HepG2 (cell line): ENCODE results near the gene TTC22. TPM values are rescaled to one million over a fixed set of nuclear protein-coding genes. Genes with fewer than 3 reads are reported as not detected.

Experiments used
- ATAC-seq: fragments of 200-7000 bp; cut with Tn5 transposase; 3 replicates; pipeline ENCODE4 v1.9.1; 2020; ENCODE audit warnings: mild to moderate bottlenecking, moderate library complexity
- BruUV-seq: library from RNA; stranded (reverse); fragments of 400-500 nt; replicated peaks from 2 replicates; lab custom pipeline; 2021; lab: Mats Ljungman, UMichigan
- CTCF ChIA-PET: fragments of 300-600 bp; formaldehyde crosslinking; extraction: SDS; loops from one replicate; lab custom pipeline; 2021; ENCODE audit warnings: low total read pairs, inconsistent platforms, low intra/inter-chr PET ratio; lab: Yijun Ruan, JAX
- POLR2A ChIA-PET: fragments of 350-600 bp; sonication (Branson Sonifier 250); formaldehyde crosslinking; loops from one replicate; lab custom pipeline; 2020; ENCODE audit warnings: antibody characterized with exemption, inconsistent platforms; lab: Yijun Ruan, JAX
- DNase-seq: peaks from one replicate; pipeline ENCODE4 v3.0.0-alpha.2; 2015; ENCODE audit warnings: low spot score
- FAIRE-seq: peaks from 3 replicates; lab custom pipeline; 2011; peaks lifted over from hg19 to GRCh38; lab: Jason Lieb, UNC
- H2AFZ ChIP-seq: one replicate; pipeline ENCODE4 v1.6.1; 2011; ENCODE audit warnings: low read length, inconsistent platforms
- H3K27ac ChIP-seq: fragments of 300-600 bp; 3 replicates; pipeline ENCODE4 v1.8.0; 2011; ENCODE audit warnings: mixed run types, mild to moderate bottlenecking, mixed read lengths, low read length, inconsistent platforms; ENCODE audit not compliant: insufficient read depth; ENCODE audit errors: extremely low read length
- H3K27me3 ChIP-seq, 2 experiments: fragments of 200-600 bp in 1 of 2; 2 replicates in 1 of 2; 3 replicates in 1 of 2; pipeline versions ENCODE4 v1.6.0 to v1.8.0; 2011; ENCODE audit warnings: low read length in 2 of 2, mild to moderate bottlenecking in 2 of 2, moderate library complexity in 2 of 2, inconsistent platforms in 1 of 2; ENCODE audit not compliant: insufficient read depth in 2 of 2, control insufficient read depth in 1 of 2
- H3K36me3 ChIP-seq, 2 experiments: fragments of 200-600 bp in 1 of 2; replicated peaks in 1 of 2; 2 replicates in 1 of 2; 3 replicates in 1 of 2; pipeline versions ENCODE4 v1.5.1 to v1.8.0; 2011; ENCODE audit warnings: low read length in 2 of 2, inconsistent platforms in 1 of 2; ENCODE audit not compliant: insufficient read depth in 2 of 2, control insufficient read depth in 1 of 2
- H3K4me1 ChIP-seq: 2 replicates; pipeline ENCODE4 v1.5.1; 2012; ENCODE audit warnings: low read length, inconsistent platforms; ENCODE audit not compliant: insufficient read depth
- H3K4me2 ChIP-seq: 2 replicates; pipeline ENCODE4 v1.6.0; 2011; ENCODE audit warnings: low read depth, low read length, inconsistent platforms
- H3K4me3 ChIP-seq, 3 experiments: fragments of 200-600 bp in 1 of 3; sonication (generic), shearing (Covaris generic) in 1 of 3; replicated peaks in 1 of 3; 2 replicates each; pipeline ENCODE4 v1.5.1; 2011 to 2016; ENCODE audit warnings: low read length in 3 of 3, inconsistent platforms in 2 of 3, low read depth in 2 of 3, mild to moderate bottlenecking in 2 of 3, control low read depth in 1 of 3, mixed read lengths in 1 of 3; ENCODE audit not compliant: insufficient read depth in 1 of 3
- H3K79me2 ChIP-seq: one replicate; pipeline ENCODE4 v1.6.1; 2011; ENCODE audit warnings: low read length, inconsistent platforms; ENCODE audit not compliant: insufficient read depth
- H3K9ac ChIP-seq: 2 replicates; pipeline ENCODE4 v1.6.0; 2011; ENCODE audit warnings: mild to moderate bottlenecking, low read depth, low read length, inconsistent platforms; ENCODE audit not compliant: insufficient read depth
- H3K9me3 ChIP-seq: 2 replicates; pipeline ENCODE4 v1.5.1; 2012; ENCODE audit warnings: mild to moderate bottlenecking, low read length
- H4K20me1 ChIP-seq: 2 replicates; pipeline ENCODE4 v1.6.0; 2011; ENCODE audit warnings: inconsistent platforms, mild to moderate bottlenecking, low read length, moderate library complexity; ENCODE audit not compliant: insufficient read depth
- GABPB1 ChIP-seq: IDR thresholded peaks from 2 replicates; pipeline ENCODE4 v1.6.1; 2016; ENCODE audit warnings: mild to moderate bottlenecking, missing genetic modification reagents, moderate library complexity, missing compliant biosample characterization
- MLLT10 ChIP-seq: sonication (generic); formaldehyde crosslinking; IDR thresholded peaks from 2 replicates; pipeline ENCODE4 v1.4.0; 2020; ENCODE audit warnings: missing genetic modification reagents
- MYC ChIP-seq: sonication (generic); formaldehyde crosslinking; IDR thresholded peaks from 2 replicates; pipeline ENCODE4 v1.9.0; 2021; ENCODE audit warnings: missing genetic modification reagents, borderline replicate concordance
- POLR2G ChIP-seq: fragments of 200-400 bp; formaldehyde crosslinking; IDR thresholded peaks from 2 replicates; pipeline ENCODE4 v1.6.1; 2018; ENCODE audit warnings: mild to moderate bottlenecking, low read depth, low read length, moderate library complexity
- RBFOX2 ChIP-seq: fragments of 200-400 bp; formaldehyde crosslinking; IDR thresholded peaks from 2 replicates; pipeline ENCODE4 v1.6.1; 2017; ENCODE audit warnings: low read depth, mild to moderate bottlenecking, low read length
- TSC22D2 ChIP-seq: sonication (generic); formaldehyde crosslinking; IDR thresholded peaks from 2 replicates; pipeline ENCODE4 v1.5.1; 2020; ENCODE audit warnings: missing genetic modification reagents, mild to moderate bottlenecking, borderline replicate concordance
- ZNF350 ChIP-seq: sonication (generic); formaldehyde crosslinking; IDR thresholded peaks from 2 replicates; pipeline ENCODE4 v1.4.0; 2020; ENCODE audit warnings: mild to moderate bottlenecking, low read depth, missing genetic modification reagents, borderline replicate concordance
- ZNF747 ChIP-seq: sonication (generic); formaldehyde crosslinking; IDR thresholded peaks from 2 replicates; pipeline ENCODE4 v1.8.1; 2023; ENCODE audit warnings: missing genetic modification reagents, mild to moderate bottlenecking, borderline replicate concordance
- WGBS: methylation state at CpG from one replicate; pipeline ENCODE4 v1.1.6; 2017; ENCODE audit warnings: low lambda C conversion rate; 5-methylcytosine and 5-hydroxymethylcytosine counted together
- in situ Hi-C: cut with HindIII; loops from 2 replicates; pipeline ENCODE4 v1.10.0; 2017; ENCODE audit warnings: low pct_unique_long_range_greater_than_20kb; ENCODE audit not compliant: extremely low pct_ligation_motif_present
- intact Hi-C: fragments of 100-400 bp; cut with micrococcal nuclease; formaldehyde crosslinking; loops from one replicate; pipeline ENCODE4 v1.10.0; 2022; ENCODE audit not compliant: unreplicated experiment
- polyA plus RNA-seq, 8 experiments: library from polyadenylated mRNA; depleted of rRNA in 3 of 8; stranded (reverse) in 7 of 8; unstranded in 1 of 8; fragments of >200 nt; fragmentation: Illumina TruSeq in 4 of 8; extraction: Trizol in 4 of 8; gene quantifications; 2 replicates each; pipeline versions ENCODE4 v1.2.1 to v1.2.3, GENCODE V29; 2011 to 2016; ENCODE audit warnings: low read depth in 4 of 8, missing spikeins in 1 of 8, mixed read lengths in 1 of 8; ENCODE audit not compliant: insufficient read depth in 1 of 8
- total RNA-seq, 5 experiments: library from RNA; depleted of rRNA; stranded (reverse); fragments of >200 nt; fragmentation: Illumina TruSeq; extraction: Trizol; gene quantifications; 2 replicates each; pipeline ENCODE4 v1.2.3, GENCODE V29; 2016; ENCODE audit warnings: low read depth in 1 of 5
- TF ChIP-seq, protein P1 (sequence below): sonication (generic); formaldehyde crosslinking; IDR thresholded peaks from 2 replicates; pipeline ENCODE4 v1.8.0; 2022; ENCODE audit warnings: mild to moderate bottlenecking, missing genetic modification reagents, moderate library complexity
- TF ChIP-seq, protein P2 (sequence below): sonication (generic); formaldehyde crosslinking; IDR thresholded peaks from 2 replicates; pipeline ENCODE4 v1.5.1; 2020; ENCODE audit warnings: missing genetic modification reagents, mild to moderate bottlenecking, borderline replicate concordance
- TF ChIP-seq, protein P3 (sequence below): sonication (generic); formaldehyde crosslinking; IDR thresholded peaks from 2 replicates; pipeline ENCODE4 v1.4.0; 2020; ENCODE audit warnings: missing genetic modification reagents
- TF ChIP-seq, protein P4 (sequence below): IDR thresholded peaks from 2 replicates; pipeline ENCODE4 v1.6.1; 2016; ENCODE audit warnings: low read depth, control low read depth

Gene TTC22
- total and polyA plus RNA-seq, 2 of the 13 experiments (the other 11 are each of a cell fraction or from before 2014, with no cell fraction given) = not detected

DNA sequence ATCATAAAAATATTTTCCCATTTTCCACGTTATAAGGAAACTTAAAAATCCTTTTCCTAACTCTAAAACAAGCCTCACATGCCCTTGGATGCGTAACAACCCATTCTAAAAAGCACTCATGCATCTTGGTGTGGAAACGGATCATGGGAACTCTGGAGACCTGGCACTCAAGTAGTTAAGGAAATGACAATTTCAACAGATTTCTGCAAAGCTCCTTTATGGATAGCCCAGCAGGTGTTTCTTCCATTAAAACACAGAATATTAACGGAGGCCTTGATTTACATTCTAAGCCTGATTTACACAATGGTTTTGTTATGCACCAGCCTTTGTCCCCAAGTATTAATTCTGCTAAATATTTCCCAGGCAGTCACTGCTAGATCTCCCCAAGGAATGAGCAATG lies 49.7 kb downstream of the TTC22 start:
- H3K27ac ChIP-seq = no peak overlapping the region
- no peaks in the 10 kb centered on the region; a peak in 1 of 5 replicates for H3K27me3 ChIP-seq
- H3K36me3 ChIP-seq = 0 out of 5 replicates have a peak, but pooled peaks cover 0 to 1% of the 10 kb centered on the region in 2 experiments
- POLR2A ChIA-PET = no interaction called here
- no peaks in the 10 kb centered on the region for H3K9me3 ChIP-seq
- no TSS peak for BruUV-seq
- DNase-seq (no peak), FAIRE-seq (no peak), ATAC-seq (no peak)
- intact Hi-C loops (no loop called here), in situ Hi-C loops (no loop called here)
- 48% methylated on average over 4 of the region's 4 CpGs for WGBS
- H3K4me2 ChIP-seq = no peak overlapping the region
- no peak overlapping the region for H3K9ac ChIP-seq
- no peak overlapping the region for H3K4me3 ChIP-seq
- H2AFZ ChIP-seq = no peak overlapping the region
- CTCF ChIA-PET = no interaction called here
- no peaks in the 10 kb centered on the region for H3K79me2 ChIP-seq
- H4K20me1 ChIP-seq = no peaks in the 10 kb centered on the region
- H3K4me1 ChIP-seq = no peaks in the 10 kb centered on the region
- TF ChIP-seq GABPB1 (CRISPR knock-in tag) (no peak), POLR2G (no peak), RBFOX2 (no peak), ZNF747 (CRISPR knock-in tag) (no peak), ZNF350 (CRISPR knock-in tag) (no peak), MLLT10 (CRISPR knock-in tag) (no peak), TSC22D2 (no peak), MYC (CRISPR knock-in tag) (no peak)
- TF ChIP-seq, protein P1, sequence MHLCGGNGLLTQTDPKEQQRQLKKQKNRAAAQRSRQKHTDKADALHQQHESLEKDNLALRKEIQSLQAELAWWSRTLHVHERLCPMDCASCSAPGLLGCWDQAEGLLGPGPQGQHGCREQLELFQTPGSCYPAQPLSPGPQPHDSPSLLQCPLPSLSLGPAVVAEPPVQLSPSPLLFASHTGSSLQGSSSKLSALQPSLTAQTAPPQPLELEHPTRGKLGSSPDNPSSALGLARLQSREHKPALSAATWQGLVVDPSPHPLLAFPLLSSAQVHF (CRISPR knock-in tag) = no peak
- TF ChIP-seq, protein P2, sequence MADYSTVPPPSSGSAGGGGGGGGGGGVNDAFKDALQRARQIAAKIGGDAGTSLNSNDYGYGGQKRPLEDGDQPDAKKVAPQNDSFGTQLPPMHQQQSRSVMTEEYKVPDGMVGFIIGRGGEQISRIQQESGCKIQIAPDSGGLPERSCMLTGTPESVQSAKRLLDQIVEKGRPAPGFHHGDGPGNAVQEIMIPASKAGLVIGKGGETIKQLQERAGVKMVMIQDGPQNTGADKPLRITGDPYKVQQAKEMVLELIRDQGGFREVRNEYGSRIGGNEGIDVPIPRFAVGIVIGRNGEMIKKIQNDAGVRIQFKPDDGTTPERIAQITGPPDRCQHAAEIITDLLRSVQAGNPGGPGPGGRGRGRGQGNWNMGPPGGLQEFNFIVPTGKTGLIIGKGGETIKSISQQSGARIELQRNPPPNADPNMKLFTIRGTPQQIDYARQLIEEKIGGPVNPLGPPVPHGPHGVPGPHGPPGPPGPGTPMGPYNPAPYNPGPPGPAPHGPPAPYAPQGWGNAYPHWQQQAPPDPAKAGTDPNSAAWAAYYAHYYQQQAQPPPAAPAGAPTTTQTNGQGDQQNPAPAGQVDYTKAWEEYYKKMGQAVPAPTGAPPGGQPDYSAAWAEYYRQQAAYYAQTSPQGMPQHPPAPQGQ (CRISPR knock-in tag) = no peak
- TF ChIP-seq, protein P3, sequence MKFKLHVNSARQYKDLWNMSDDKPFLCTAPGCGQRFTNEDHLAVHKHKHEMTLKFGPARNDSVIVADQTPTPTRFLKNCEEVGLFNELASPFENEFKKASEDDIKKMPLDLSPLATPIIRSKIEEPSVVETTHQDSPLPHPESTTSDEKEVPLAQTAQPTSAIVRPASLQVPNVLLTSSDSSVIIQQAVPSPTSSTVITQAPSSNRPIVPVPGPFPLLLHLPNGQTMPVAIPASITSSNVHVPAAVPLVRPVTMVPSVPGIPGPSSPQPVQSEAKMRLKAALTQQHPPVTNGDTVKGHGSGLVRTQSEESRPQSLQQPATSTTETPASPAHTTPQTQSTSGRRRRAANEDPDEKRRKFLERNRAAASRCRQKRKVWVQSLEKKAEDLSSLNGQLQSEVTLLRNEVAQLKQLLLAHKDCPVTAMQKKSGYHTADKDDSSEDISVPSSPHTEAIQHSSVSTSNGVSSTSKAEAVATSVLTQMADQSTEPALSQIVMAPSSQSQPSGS = no peak
- TF ChIP-seq, protein P4, sequence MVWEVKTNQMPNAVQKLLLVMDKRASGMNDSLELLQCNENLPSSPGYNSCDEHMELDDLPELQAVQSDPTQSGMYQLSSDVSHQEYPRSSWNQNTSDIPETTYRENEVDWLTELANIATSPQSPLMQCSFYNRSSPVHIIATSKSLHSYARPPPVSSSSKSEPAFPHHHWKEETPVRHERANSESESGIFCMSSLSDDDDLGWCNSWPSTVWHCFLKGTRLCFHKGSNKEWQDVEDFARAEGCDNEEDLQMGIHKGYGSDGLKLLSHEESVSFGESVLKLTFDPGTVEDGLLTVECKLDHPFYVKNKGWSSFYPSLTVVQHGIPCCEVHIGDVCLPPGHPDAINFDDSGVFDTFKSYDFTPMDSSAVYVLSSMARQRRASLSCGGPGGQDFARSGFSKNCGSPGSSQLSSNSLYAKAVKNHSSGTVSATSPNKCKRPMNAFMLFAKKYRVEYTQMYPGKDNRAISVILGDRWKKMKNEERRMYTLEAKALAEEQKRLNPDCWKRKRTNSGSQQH (CRISPR knock-in tag) = no peak
